ENCODE measurements around the gene EZR. TPM values are rescaled to one million over a fixed set of nuclear protein-coding genes. Genes with fewer than 3 reads are reported as not detected.

EZR gene
- total RNA-seq, 4 donors from 2014 or later, result 201 to 515 (median 470) TPM

DNA sequence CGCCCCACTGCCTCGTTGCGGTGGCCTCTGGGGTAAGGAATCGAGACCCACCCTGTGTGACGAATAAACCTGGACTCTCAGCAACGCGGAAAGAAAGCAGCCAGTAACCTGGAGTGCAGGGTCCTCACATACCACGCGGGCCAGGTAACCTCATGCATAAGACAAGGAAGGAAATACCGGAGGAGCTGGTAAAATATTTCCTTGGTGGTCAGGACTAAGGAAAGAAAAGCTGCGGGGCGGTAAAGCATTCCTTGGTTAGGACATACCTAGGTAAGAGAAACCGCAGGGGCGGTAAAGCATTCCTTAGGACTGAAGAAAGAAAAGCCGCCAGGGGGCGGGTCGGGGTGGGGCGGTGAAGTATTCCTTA lies 88.6 kb downstream of the EZR start:
- no peak for TF ChIP-seq POLR2A (IDR thresholded peaks at IDR 0.05)
- no peak for TF ChIP-seq CTCF (IDR thresholded peaks at IDR 0.05)

GRCh38 chr6:158729906-158730540 lies 89.1 kb downstream of the EZR start:
- Histone ChIP-seq H3K4me1 (no peaks in the 10 kb centered on the region), H3K36me3 (peaks cover 0 to 6% (median 0%) of the 10 kb centered on the region in 3 donors), H3K9me3 (peaks cover 0 to 5% (median 0%) of the 10 kb centered on the region in 4 donors), H3K27me3 (no peaks in the 10 kb centered on the region), H3K4me3 (no peak overlapping the region), H3K27ac (no peak overlapping the region)
- TF ChIP-seq POLR2A (IDR thresholded peaks at IDR 0.05), result no peak
- no peak for TF ChIP-seq CTCF (IDR thresholded peaks at IDR 0.05)
- DNase-seq, result no peak

More for the DNA sequence above, 88.6 kb downstream of the EZR start:
- H3K9me3 ChIP-seq, result peaks cover 0 to 5% (median 0%) of the 10 kb centered on the region in 4 donors
- no peaks in the 10 kb centered on the region for H3K4me1 ChIP-seq
- no peak overlapping the region for H3K4me3 ChIP-seq
- peaks cover 0 to 6% (median 0%) of the 10 kb centered on the region in 3 donors for H3K36me3 ChIP-seq
- no peak for DNase-seq
- no peaks in the 10 kb centered on the region for H3K27me3 ChIP-seq
- H3K27ac ChIP-seq, result no peak overlapping the region

GRCh38 chr6:158725704-158726103 lies 93.5 kb downstream of the EZR start:
- Histone ChIP-seq H3K9me3 (no peaks in the 10 kb centered on the region), H3K27me3 (no peaks in the 10 kb centered on the region), H3K4me1 (peaks cover 0 to 6% (median 2%) of the 10 kb centered on the region in 4 donors), H3K36me3 (peaks cover 0 to 3% (median 0%) of the 10 kb centered on the region in 3 donors), H3K4me3 (no peak overlapping the region), H3K27ac (no peak overlapping the region)
- TF ChIP-seq CTCF (IDR thresholded peaks at IDR 0.05) (no peak), POLR2A (IDR thresholded peaks at IDR 0.05) (no peak)
- no peak for DNase-seq

GRCh38 chr6:158722176-158722729 lies 96.9 kb downstream of the EZR start:
- TF ChIP-seq CTCF (IDR thresholded peaks at IDR 0.05) (no peak), POLR2A (IDR thresholded peaks at IDR 0.05) (no peak)

DNA sequence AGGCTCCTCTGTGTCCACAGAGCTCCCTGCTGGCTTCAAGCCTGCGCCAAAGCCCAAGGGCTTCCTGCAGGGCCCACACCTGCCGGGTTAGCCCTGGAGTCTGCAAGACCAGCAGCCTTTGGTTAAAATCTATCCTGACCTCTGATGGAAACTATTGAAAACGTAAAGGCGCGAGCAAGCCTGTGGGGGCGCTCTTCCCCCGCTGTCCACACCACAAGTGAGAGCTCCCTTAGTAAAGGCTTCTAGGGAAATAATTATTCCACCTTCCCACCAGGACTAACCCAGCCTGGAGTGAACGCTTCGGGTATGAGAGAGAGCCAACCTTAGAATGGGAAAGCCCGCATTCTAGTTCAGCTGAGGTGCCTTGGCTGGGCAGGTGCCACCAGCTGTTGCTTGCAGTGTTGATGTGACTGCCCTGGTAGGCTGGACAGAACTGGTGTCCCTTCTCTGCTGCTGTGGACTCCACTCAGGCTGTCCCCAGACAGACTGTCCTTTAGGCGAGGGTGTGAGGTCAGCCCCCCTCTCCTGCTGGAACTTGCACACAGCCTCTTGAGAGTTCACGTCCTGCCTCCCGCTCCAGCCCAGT lies 100.6 kb downstream of the EZR start:
- no peaks in the 10 kb centered on the region for H3K9me3 ChIP-seq
- no peaks in the 10 kb centered on the region for H3K36me3 ChIP-seq
- DNase-seq, result peak in 2 of 3 donors; percentile 73 to 81
- peak overlapping the region; percentile 72 to 92 (median 80) for H3K27ac ChIP-seq
- peaks cover 0 to 48% (median 22%) of the 10 kb centered on the region in 4 donors for H3K4me1 ChIP-seq
- no peaks in the 10 kb centered on the region for H3K27me3 ChIP-seq
- TF ChIP-seq POLR2A (IDR thresholded peaks at IDR 0.05), result peak in 1 of 2 donors; percentile 38
- peak in 5 of 6 experiments; percentile 23 to 79 (median 72) for TF ChIP-seq CTCF (IDR thresholded peaks at IDR 0.05)
- H3K4me3 ChIP-seq, result peak overlapping the region in 2 of 4 donors; percentile 6 to 18

More at GRCh38 chr6:158722176-158722729, 96.9 kb downstream of the EZR start:
- Histone ChIP-seq H3K27ac (no peak overlapping the region), H3K36me3 (no peaks in the 10 kb centered on the region), H3K9me3 (no peaks in the 10 kb centered on the region), H3K27me3 (no peaks in the 10 kb centered on the region), H3K4me1 (peaks cover 0 to 27% (median 9%) of the 10 kb centered on the region in 4 donors), H3K4me3 (no peak overlapping the region)
- peak in 1 of 3 donors; percentile 25 for DNase-seq

All from Peyer's patch (tissue), 4 donors.